SU-DHL-6 (cell line): ENCODE results near the gene GCFC2.
A peak's percentile ranks its signal among the peaks of the same experiment; 100 is the strongest.

Source experiments
- H2AFZ ChIP-seq: fragments of 200-600 bp; sonication (generic); 2 replicates; pipeline ENCODE4 v1.6.1; 2014; ENCODE audit warnings: low read depth, mild to moderate bottlenecking, moderate library complexity, mixed read lengths, antibody characterized with exemption, low read length; ENCODE audit not compliant: severe bottlenecking
- H3F3A ChIP-seq: fragments of 200-600 bp; shearing (Covaris generic); 2 replicates; pipeline ENCODE4 v1.6.0; 2016; ENCODE audit warnings: antibody characterized with exemption, mild to moderate bottlenecking; ENCODE audit not compliant: insufficient read depth
- H3K27ac ChIP-seq: fragments of 200-600 bp; sonication (generic); 2 replicates; pipeline ENCODE4 v1.5.1; 2016; ENCODE audit warnings: low read depth, mild to moderate bottlenecking, low read length, moderate library complexity, mixed read lengths
- H3K27me3 ChIP-seq: fragments of 200-600 bp; sonication (generic), shearing (Covaris generic); 2 replicates; pipeline ENCODE4 v1.6.0; 2014; ENCODE audit warnings: mild to moderate bottlenecking, low read length
- H3K36me3 ChIP-seq: fragments of 200-600 bp; sonication (generic); 2 replicates; pipeline ENCODE4 v1.6.1; 2014; ENCODE audit warnings: mild to moderate bottlenecking, low read length, mixed read lengths
- H3K4me2 ChIP-seq: fragments of 300-600, 200-600 bp; shearing (Covaris generic), sonication (generic); 2 replicates; pipeline ENCODE4 v1.6.0; 2014; ENCODE audit warnings: low read length, low read depth, mild to moderate bottlenecking; ENCODE audit not compliant: poor library complexity, severe bottlenecking
- H3K4me3 ChIP-seq: fragments of 200-600 bp; sonication (generic); 2 replicates; pipeline ENCODE4 v1.5.1; 2014; ENCODE audit warnings: antibody characterized with exemption, low read length, mild to moderate bottlenecking, mixed read lengths; ENCODE audit not compliant: insufficient read depth, poor library complexity, severe bottlenecking
- H3K79me2 ChIP-seq: fragments of 200-600 bp; sonication (generic); 2 replicates; pipeline ENCODE4 v1.6.1; 2014; ENCODE audit warnings: mild to moderate bottlenecking, low read length, moderate library complexity; ENCODE audit not compliant: insufficient read depth
- H3K9ac ChIP-seq: fragments of 200-600 bp; sonication (generic); 2 replicates; pipeline ENCODE4 v1.7.0; 2014; ENCODE audit warnings: mild to moderate bottlenecking, low read length
- H3K9me2 ChIP-seq: fragments of 200-600 bp; sonication (generic); replicated peaks from 2 replicates; pipeline ENCODE4 v1.6.1; 2014; ENCODE audit warnings: low read length; ENCODE audit not compliant: insufficient read depth
- H3K9me3 ChIP-seq: fragments of 200-600 bp; sonication (generic); 2 replicates; pipeline ENCODE4 v1.6.1; 2014; ENCODE audit warnings: low read length, mixed read lengths; ENCODE audit not compliant: insufficient read depth
- H4K20me1 ChIP-seq: fragments of 200-600 bp; sonication (generic); 2 replicates; pipeline ENCODE4 v1.6.1; 2014; ENCODE audit warnings: low read depth, mild to moderate bottlenecking, antibody characterized with exemption, low read length, moderate library complexity, mixed read lengths
- CTCF ChIP-seq: fragments of 200-600 bp; sonication (generic); IDR thresholded peaks from one replicate; pipeline ENCODE4 v1.5.1; 2017; ENCODE audit warnings: antibody characterized with exemption, mild to moderate bottlenecking, low read length, moderate library complexity; ENCODE audit not compliant: insufficient read depth, poor library complexity, severe bottlenecking
- EZH2phosphoT487 ChIP-seq: fragments of 200-600 bp; sonication (generic), shearing (Covaris generic); conservative IDR thresholded peaks from 2 replicates; pipeline ENCODE4 v1.6.1; 2018; ENCODE audit warnings: mild to moderate bottlenecking, antibody characterized with exemption, low read length, moderate library complexity, mixed read lengths

GCFC2 gene

GRCh38 chr2:75646583-75647425, 63.9 kb downstream of the GCFC2 start, which contains the start of gene MRPL19:
TSS of gene MRPL19 (plus strand) at chr2:75646783. CDS start at chr2:75646808, 25 bp downstream.
- Histone ChIP-seq H3K36me3 (peaks cover 9% of the 10 kb centered on the region), H4K20me1 (no peaks in the 10 kb centered on the region), H3K9me3 (no peaks in the 10 kb centered on the region), H3K4me2 (peak within 1 kb of the TSS; percentile 81), H3K4me3 (peak within 1 kb of the TSS; percentile 90), H3K27ac (peak within 1 kb of the TSS; percentile 54), H3K79me2 (peaks cover 33% of the 10 kb centered on the region), H3F3A (no peaks in the 10 kb centered on the region), H3K9me2 (no peaks in the 10 kb centered on the region), H2AFZ (peak within 1 kb of the TSS; percentile 99), H3K27me3 (no peaks in the 10 kb centered on the region), H3K9ac (peak within 1 kb of the TSS; percentile 79)
- TF ChIP-seq CTCF (no peak), EZH2phosphoT487 (no peak)

GRCh38 chr2:75646090-75646582, 64.6 kb downstream of the GCFC2 start:
- peak overlapping the region; percentile 79 for H3K9ac ChIP-seq
- no peaks in the 10 kb centered on the region for H3K27me3 ChIP-seq
- H3K27ac ChIP-seq = no peak overlapping the region
- H2AFZ ChIP-seq = peak overlapping the region; percentile 99
- H4K20me1 ChIP-seq = no peaks in the 10 kb centered on the region
- no peaks in the 10 kb centered on the region for H3K9me2 ChIP-seq
- H3K4me2 ChIP-seq = peak overlapping the region; percentile 81
- H3K79me2 ChIP-seq = peaks cover 33% of the 10 kb centered on the region
- H3K4me3 ChIP-seq = peak overlapping the region; percentile 90
- peaks cover 8% of the 10 kb centered on the region for H3K36me3 ChIP-seq
- H3F3A ChIP-seq = no peaks in the 10 kb centered on the region
- H3K9me3 ChIP-seq = no peaks in the 10 kb centered on the region
- no peak for TF ChIP-seq CTCF
- no peak for TF ChIP-seq EZH2phosphoT487

- Histone ChIP-seq H3F3A (no peaks in the 10 kb centered on the region), H3K9me3 (no peaks in the 10 kb centered on the region), H3K9me2 (no peaks in the 10 kb centered on the region), H3K36me3 (peaks cover 8% of the 10 kb centered on the region), H3K27ac (no peak overlapping the region), H2AFZ (peak overlapping the region; percentile 99), H3K4me2 (no peak overlapping the region), H3K79me2 (peaks cover 33% of the 10 kb centered on the region), H3K4me3 (no peak overlapping the region), H4K20me1 (no peaks in the 10 kb centered on the region), H3K27me3 (no peaks in the 10 kb centered on the region), H3K9ac (no peak overlapping the region)
- TF ChIP-seq CTCF = no peak
- no peak for TF ChIP-seq EZH2phosphoT487
Observed at GRCh38 chr2:75645643-75646042, 65.1 kb downstream of the GCFC2 start.
